ENCODE measurements around the gene CAPN10.

- TF ChIP-seq CTCF (conservative IDR thresholded peaks at IDR 0.05) (peak; percentile 67), ZFX (IDR thresholded peaks at IDR 0.05) (no peak)
These were observed 17.9 kb downstream of the CAPN10 start for GRCh38 chr2:240604291-240604938.

All from C4-2B (cell line).